Mesenteric fat pad (tissue), 1 donor: Measurements from ENCODE around the gene ICOSLG. TPM values are rescaled to one million over a fixed set of nuclear protein-coding genes. Genes with fewer than 3 reads are reported as not detected.
"Not testable (repeated sequence)": the region's sequence is repeated elsewhere in the genome, so short reads cannot be mapped to it uniquely, and the experiment has no call there.

Experiments used
- DNase-seq: peaks from one replicate; pipeline ENCODE4 v3.0.0-alpha.2; 2020; ENCODE audit warnings: low spot score
- total RNA-seq: library from RNA; stranded (reverse); fragmentation: NEBNext Ultra II Directional; extraction: Animal tissue kit (Norgen Biotek cat#: 25700); gene quantifications from one replicate; pipeline ENCODE4 v1.2.1, GENCODE V29; 2021
- donor health status: DM: yes; HTN: yes; CAD: no.

Gene ICOSLG
- total RNA-seq, 1 donor from 2014 or later = 6.0 TPM

- DNase-seq = not testable (repeated sequence)
These were observed 13.1 kb downstream of the ICOSLG start for GRCh38 chr21:44227614-44228013.

GRCh38 chr21:44225605-44226004, 15.1 kb downstream of the ICOSLG start:
- DNase-seq = not testable (repeated sequence)

- DNase-seq = not testable (repeated sequence)
These were observed 17.4 kb downstream of the ICOSLG start for GRCh38 chr21:44223334-44223733.

GRCh38 chr21:44220674-44221073, 20.1 kb downstream of the ICOSLG start:
- DNase-seq = not testable (repeated sequence)

- DNase-seq = not testable (repeated sequence)
These were observed 22.3 kb downstream of the ICOSLG start for GRCh38 chr21:44218461-44218860.

- DNase-seq = not testable (repeated sequence)
These were observed 28.8 kb downstream of the ICOSLG start for GRCh38 chr21:44211978-44212377.

- DNase-seq = not testable (repeated sequence)
These were observed 29.2 kb downstream of the ICOSLG start for GRCh38 chr21:44211574-44211973.

GRCh38 chr21:44207860-44208646, 32.7 kb downstream of the ICOSLG start:
- not testable (repeated sequence) for DNase-seq

- not testable (repeated sequence) for DNase-seq
These were observed 33.8 kb downstream of the ICOSLG start for GRCh38 chr21:44206698-44207676.

- not testable (repeated sequence) for DNase-seq
These were observed 34.6 kb downstream of the ICOSLG start for GRCh38 chr21:44206187-44206586.

GRCh38 chr21:44202590-44203299, 38.0 kb downstream of the ICOSLG start:
- DNase-seq = not testable (repeated sequence)

- DNase-seq = peak; percentile 51
These were observed 40.7 kb downstream of the ICOSLG start for GRCh38 chr21:44199997-44200396.

- DNase-seq = no peak
These were observed 41.3 kb downstream of the ICOSLG start for GRCh38 chr21:44199448-44199847.

GRCh38 chr21:44197156-44197516, 43.6 kb downstream of the ICOSLG start:
- not testable (repeated sequence) for DNase-seq

- DNase-seq = peak; percentile 90
These were observed 44.3 kb downstream of the ICOSLG start for GRCh38 chr21:44196212-44197155.

- DNase-seq = not testable (repeated sequence)
These were observed 45.9 kb downstream of the ICOSLG start for GRCh38 chr21:44194888-44195287.

GRCh38 chr21:44194451-44194850, 46.3 kb downstream of the ICOSLG start:
- not testable (repeated sequence) for DNase-seq

GRCh38 chr21:44193108-44193507, 47.6 kb downstream of the ICOSLG start:
- not testable (repeated sequence) for DNase-seq

- peak; percentile 62 for DNase-seq
These were observed 50.1 kb downstream of the ICOSLG start for GRCh38 chr21:44190349-44191271.
